ENCODE data around the gene KLF16. TPM values are rescaled to one million over a fixed set of nuclear protein-coding genes. Genes with fewer than 3 reads are reported as not detected.

Gene KLF16
- total RNA-seq, 1 donor from 2014 or later = 18.9 TPM

- DNase-seq (ENCODE audit: low read depth, low spot score) = no peak
- H3K4me1 Mint-ChIP-seq = peaks cover 12% of the 10 kb centered on the region
- H3K4me3 Mint-ChIP-seq = peak overlapping the region; percentile 15
- peaks cover 12% of the 10 kb centered on the region for H3K27me3 Mint-ChIP-seq (ENCODE audit: low read depth)
- H3K36me3 Mint-ChIP-seq (ENCODE audit: low read depth) = no peaks in the 10 kb centered on the region
- TF ChIP-seq CTCF (conservative IDR thresholded peaks at IDR 0.05) = no peak
- no peaks in the 10 kb centered on the region for H3K9me3 Mint-ChIP-seq
- H3K27ac Mint-ChIP-seq (ENCODE audit: unreplicated experiment) = no peak overlapping the region
These were observed 7.1 kb downstream of the KLF16 start for GRCh38 chr19:1856345-1856697.

- H3K27ac Mint-ChIP-seq (ENCODE audit: unreplicated experiment) = no peak overlapping the region
- H3K4me1 Mint-ChIP-seq = peaks cover 9% of the 10 kb centered on the region
- peaks cover 7% of the 10 kb centered on the region for H3K27me3 Mint-ChIP-seq (ENCODE audit: low read depth)
- DNase-seq (ENCODE audit: low read depth, low spot score) = no peak
- TF ChIP-seq CTCF (conservative IDR thresholded peaks at IDR 0.05) = no peak
- H3K9me3 Mint-ChIP-seq = no peaks in the 10 kb centered on the region
- peak overlapping the region; percentile 15 for H3K4me3 Mint-ChIP-seq
- H3K36me3 Mint-ChIP-seq (ENCODE audit: low read depth) = no peaks in the 10 kb centered on the region
These were observed 7.5 kb downstream of the KLF16 start for GRCh38 chr19:1855828-1856255.

- no peaks in the 10 kb centered on the region for H3K36me3 Mint-ChIP-seq (ENCODE audit: low read depth)
- no peak for TF ChIP-seq CTCF (conservative IDR thresholded peaks at IDR 0.05)
- peaks cover 4% of the 10 kb centered on the region for H3K27me3 Mint-ChIP-seq (ENCODE audit: low read depth)
- peak; percentile 58 for DNase-seq (ENCODE audit: low read depth, low spot score)
- H3K4me3 Mint-ChIP-seq = peak overlapping the region; percentile 49
- peaks cover 9% of the 10 kb centered on the region for H3K4me1 Mint-ChIP-seq
- peak overlapping the region; percentile 91 for H3K27ac Mint-ChIP-seq (ENCODE audit: unreplicated experiment)
- no peaks in the 10 kb centered on the region for H3K9me3 Mint-ChIP-seq
These were observed 8.1 kb downstream of the KLF16 start for GRCh38 chr19:1855040-1855827.

- Mint-ChIP-seq H3K9me3 (no peaks in the 10 kb centered on the region), H3K4me1 (peaks cover 9% of the 10 kb centered on the region), H3K36me3 (ENCODE audit: low read depth) (no peaks in the 10 kb centered on the region), H3K4me3 (peak overlapping the region; percentile 49), H3K27me3 (ENCODE audit: low read depth) (peaks cover 4% of the 10 kb centered on the region), H3K27ac (ENCODE audit: unreplicated experiment) (no peak overlapping the region)
- DNase-seq (ENCODE audit: low read depth, low spot score) = no peak
- no peak for TF ChIP-seq CTCF (conservative IDR thresholded peaks at IDR 0.05)
These were observed 8.8 kb downstream of the KLF16 start for GRCh38 chr19:1854542-1855039.

GRCh38 chr19:1854039-1854541 is 9.3 kb downstream of the KLF16 start:
- no peaks in the 10 kb centered on the region for H3K36me3 Mint-ChIP-seq (ENCODE audit: low read depth)
- no peaks in the 10 kb centered on the region for H3K9me3 Mint-ChIP-seq
- no peak for DNase-seq (ENCODE audit: low read depth, low spot score)
- H3K4me1 Mint-ChIP-seq = peaks cover 5% of the 10 kb centered on the region
- H3K4me3 Mint-ChIP-seq = no peak overlapping the region
- H3K27ac Mint-ChIP-seq (ENCODE audit: unreplicated experiment) = no peak overlapping the region
- TF ChIP-seq CTCF (conservative IDR thresholded peaks at IDR 0.05) = no peak
- peaks cover under 1% of the 10 kb centered on the region for H3K27me3 Mint-ChIP-seq (ENCODE audit: low read depth)
